GM12873 (cell line): ENCODE data around the gene DNAH14.

Experiments used
- TF ChIP-seq, protein P1 (sequence below): IDR thresholded peaks from 2 replicates; pipeline ENCODE4 v1.5.1; 2012; ENCODE audit warnings: low read depth, mild to moderate bottlenecking, moderate library complexity, low read length, control low read depth; ENCODE audit not compliant: insufficient read depth; ENCODE audit errors: missing control alignments

DNAH14 gene

DNA sequence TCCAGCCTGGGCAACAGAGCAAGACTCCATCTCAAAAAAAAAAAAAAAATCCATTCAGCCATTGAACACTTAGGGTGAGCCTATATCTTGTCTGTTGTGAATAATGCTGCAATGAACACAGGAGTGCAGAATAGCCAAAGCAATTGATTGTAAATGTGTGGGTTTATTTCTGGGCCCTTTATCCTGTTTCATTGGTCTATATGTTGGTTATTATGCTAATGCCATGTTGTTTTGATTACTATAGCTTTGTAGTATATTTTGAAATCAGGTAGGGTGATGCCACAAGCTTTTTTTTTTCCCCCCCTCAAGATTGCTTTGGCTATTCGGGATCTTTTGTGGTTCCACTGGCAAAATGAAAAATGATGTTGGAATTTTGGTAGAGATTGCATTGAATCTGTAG lies 330.8 kb downstream of the DNAH14 start:
- TF ChIP-seq, protein P1, sequence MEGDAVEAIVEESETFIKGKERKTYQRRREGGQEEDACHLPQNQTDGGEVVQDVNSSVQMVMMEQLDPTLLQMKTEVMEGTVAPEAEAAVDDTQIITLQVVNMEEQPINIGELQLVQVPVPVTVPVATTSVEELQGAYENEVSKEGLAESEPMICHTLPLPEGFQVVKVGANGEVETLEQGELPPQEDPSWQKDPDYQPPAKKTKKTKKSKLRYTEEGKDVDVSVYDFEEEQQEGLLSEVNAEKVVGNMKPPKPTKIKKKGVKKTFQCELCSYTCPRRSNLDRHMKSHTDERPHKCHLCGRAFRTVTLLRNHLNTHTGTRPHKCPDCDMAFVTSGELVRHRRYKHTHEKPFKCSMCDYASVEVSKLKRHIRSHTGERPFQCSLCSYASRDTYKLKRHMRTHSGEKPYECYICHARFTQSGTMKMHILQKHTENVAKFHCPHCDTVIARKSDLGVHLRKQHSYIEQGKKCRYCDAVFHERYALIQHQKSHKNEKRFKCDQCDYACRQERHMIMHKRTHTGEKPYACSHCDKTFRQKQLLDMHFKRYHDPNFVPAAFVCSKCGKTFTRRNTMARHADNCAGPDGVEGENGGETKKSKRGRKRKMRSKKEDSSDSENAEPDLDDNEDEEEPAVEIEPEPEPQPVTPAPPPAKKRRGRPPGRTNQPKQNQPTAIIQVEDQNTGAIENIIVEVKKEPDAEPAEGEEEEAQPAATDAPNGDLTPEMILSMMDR = no peak

DNA sequence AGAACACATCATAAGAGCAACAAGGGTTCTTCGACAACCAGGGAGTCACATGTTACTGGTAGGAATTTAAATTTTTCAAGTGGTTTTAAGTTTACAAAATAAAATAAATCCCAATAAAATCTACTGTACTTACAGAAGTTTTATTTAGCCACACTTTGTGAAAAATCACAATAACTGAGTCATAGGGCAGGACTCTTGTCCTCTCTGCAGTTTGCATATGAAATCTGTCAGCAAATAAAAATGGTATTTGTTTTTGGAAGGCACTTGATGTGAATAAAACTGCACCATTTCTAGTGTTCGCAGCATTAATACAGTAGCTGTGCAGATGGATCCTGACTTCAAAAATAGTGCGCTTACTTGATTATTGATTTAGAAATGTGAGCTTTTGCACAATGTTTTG lies 348.0 kb downstream of the DNAH14 start:
- TF ChIP-seq, protein P1 = no peak

DNA sequence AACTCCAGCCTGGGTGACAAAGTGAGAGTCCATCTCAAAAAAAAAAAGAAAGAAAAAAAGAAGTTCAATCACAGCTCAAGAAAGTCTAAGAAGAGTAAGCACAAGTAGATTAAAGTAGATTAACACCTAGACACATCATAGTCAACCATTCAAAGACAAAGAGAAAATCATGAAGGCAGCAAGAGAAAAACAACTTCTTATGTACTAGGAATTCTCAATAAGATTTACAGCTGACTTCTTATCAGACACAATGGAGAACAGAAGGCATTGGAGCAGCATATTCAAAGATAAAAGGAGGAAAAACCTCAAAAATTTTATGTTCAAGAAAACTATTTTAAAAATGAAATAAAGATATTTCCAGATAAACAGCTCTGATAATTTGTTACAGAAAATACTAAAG lies 351.1 kb downstream of the DNAH14 start:
- TF ChIP-seq, protein P1 = no peak

DNA sequence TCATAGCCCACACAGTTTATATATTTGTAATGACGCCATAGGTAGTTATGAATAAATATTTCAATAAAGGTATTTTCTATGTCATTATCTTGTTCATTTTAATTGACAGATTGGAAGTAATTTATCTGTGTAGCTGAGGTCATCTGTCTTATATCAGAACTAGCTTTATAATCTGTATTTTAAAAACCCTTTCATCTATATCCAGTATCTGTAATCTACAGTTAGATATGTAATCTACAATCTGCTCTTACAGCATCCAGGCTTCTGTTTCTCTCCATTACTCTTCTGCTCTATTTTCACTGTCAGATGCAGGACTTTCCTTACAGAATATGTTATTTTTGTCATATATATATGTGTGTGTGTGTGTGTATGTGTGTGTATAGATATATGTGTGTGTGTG lies 360.8 kb downstream of the DNAH14 start:
- TF ChIP-seq, protein P1 = no peak

DNA sequence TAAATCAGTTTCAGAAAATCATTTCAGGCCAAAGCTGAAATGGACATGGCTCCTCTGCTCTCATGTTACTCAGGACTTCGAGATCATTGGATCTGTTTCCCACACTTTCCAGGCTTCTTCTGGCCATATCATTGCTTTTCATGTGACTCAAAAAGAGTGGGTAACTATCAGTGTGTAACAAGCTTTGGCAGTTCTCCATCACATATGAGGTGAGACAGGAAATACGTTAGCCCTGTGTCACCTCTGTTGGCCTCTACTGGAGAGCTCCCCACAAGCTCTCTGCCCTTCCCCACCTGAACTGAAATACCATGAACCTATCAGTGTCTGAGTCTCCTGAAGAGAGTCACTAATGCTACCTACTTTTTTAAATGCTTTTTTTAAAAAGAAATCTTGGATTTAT lies 370.1 kb downstream of the DNAH14 start:
- TF ChIP-seq, protein P1 = no peak

DNA sequence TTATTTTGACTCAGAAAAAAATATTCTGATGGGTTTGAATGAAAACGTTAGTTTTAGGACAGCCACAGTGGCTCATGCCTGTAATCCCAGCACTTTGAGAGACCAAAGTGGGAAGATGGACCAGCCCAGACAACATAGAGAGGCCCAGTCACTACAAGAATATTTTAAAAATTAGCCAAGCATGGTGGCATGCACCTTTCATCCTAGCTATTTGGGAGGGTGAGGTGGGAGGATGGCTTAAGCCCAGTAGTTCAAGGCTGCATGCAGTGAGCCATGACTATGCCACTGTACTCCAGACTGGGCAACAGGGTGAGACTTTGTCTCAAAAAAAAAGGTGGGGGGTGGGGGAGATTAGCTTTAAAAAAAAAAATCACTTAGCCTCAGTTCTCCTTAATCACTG lies 370.9 kb downstream of the DNAH14 start:
- TF ChIP-seq, protein P1 = no peak

DNA sequence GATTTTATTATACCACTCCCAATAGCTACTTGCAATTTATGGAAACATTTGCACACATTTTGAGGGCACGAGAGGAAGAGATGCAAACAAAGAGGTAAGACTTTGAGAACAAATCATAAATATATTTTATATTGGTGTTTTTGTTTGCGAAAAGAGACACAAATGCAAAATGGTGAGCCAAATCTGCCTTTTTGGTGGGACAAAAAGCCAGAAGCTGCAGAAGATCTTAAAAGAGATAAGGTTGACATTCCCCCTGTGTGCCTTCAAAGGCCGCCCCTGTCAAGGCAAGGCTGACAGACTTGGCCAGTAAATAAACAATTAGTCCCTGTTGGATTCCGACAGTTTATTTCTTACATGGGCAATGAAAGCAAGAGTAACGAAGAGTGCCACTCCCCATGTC lies 375.5 kb downstream of the DNAH14 start:
- TF ChIP-seq, protein P1 = no peak
